ENCODE results near the gene CPA5. TPM values are rescaled to one million over a fixed set of nuclear protein-coding genes. Genes with fewer than 3 reads are reported as not detected.

Gene CPA5
- total and polyA plus RNA-seq, 2 of the 8 experiments (the other 6 are each of a cell fraction or from before 2014, with no cell fraction given), result 0.12 TPM; not detected in 1

GRCh38 chr7:130380861-130381455 is 36.3 kb downstream of the CPA5 start:
- no peak overlapping the region for H3K14ac ChIP-seq (ENCODE audit: insufficient read length)
- no peak overlapping the region for H2AFZ ChIP-seq (ENCODE audit: low read length)
- no peak overlapping the region for H3K4me2 ChIP-seq (ENCODE audit: insufficient read depth in 1 of 2, low read depth in 2 of 2, low read length in 2 of 2)
- no peak overlapping the region for H4K5ac ChIP-seq (ENCODE audit: insufficient read length, low read depth, low read length)
- H2AK5ac ChIP-seq (ENCODE audit: low read depth, low read length), result no peak overlapping the region
- no peaks in the 10 kb centered on the region; the same call in 1 of the 2 replicates for H3K23me2 ChIP-seq (ENCODE audit: low read depth, low read length)
- DNase-seq (ENCODE audit: low read depth in 1 of 2, low spot score in 2 of 2) (no peak), FAIRE-seq (no peak)
- no peak overlapping the region for H4K91ac ChIP-seq (replicated peaks; ENCODE audit: insufficient read length, low read length)
- H3K23ac ChIP-seq (ENCODE audit: insufficient read length), result no peak overlapping the region
- H3K79me1 ChIP-seq (ENCODE audit: low read depth, low read length), result no peaks in the 10 kb centered on the region
- no peak overlapping the region for H3K9ac ChIP-seq (replicated peaks in 1 of 4; ENCODE audit: extremely low read depth in 1 of 4, low read depth in 3 of 4, low read length in 3 of 4)
- peaks cover 13% of the 10 kb centered on the region in 2 experiments for H3K9me3 ChIP-seq (ENCODE audit: insufficient read depth in 2 of 2, low read depth in 1 of 2, low read length in 1 of 2)
- peaks cover 0 to 2% (median 0%) of the 10 kb centered on the region in 4 experiments; a peak in 1 of 7 replicates for H3K4me1 ChIP-seq (replicated peaks in 1 of 4; ENCODE audit: control insufficient read depth in 3 of 4, insufficient read depth in 4 of 4, low read length in 3 of 4)
- 90% methylated on average over 5 of the region's 7 CpGs; no CpG with 5 or more reads in 1 of the 2 experiments for WGBS, 2 experiments (ENCODE audit: extremely low coverage in 1 of 2, insufficient coverage in 1 of 2, insufficient read length in 1 of 2, insufficient replicate concordance in 2 of 2, low coverage in 1 of 2, low lambda C conversion rate in 2 of 2, missing lambda C conversion rate in 1 of 2)
- ChIA-PET POLR2A (ENCODE audit: partially characterized antibody) (interaction anchor here (0.8 to 1.6 kb wide), 4 partner anchors 8 to 108 kb away, joined by 3 read pairs; no protein-coding TSS in a partner anchor), CTCF (ENCODE audit: partially characterized antibody) (interaction anchor here (0.9 to 5.7 kb wide), 22 partner anchors 12 to 117 kb away, joined by 3 to 59 read pairs (median 4); partner anchors contain the start of gene CPA5)
- H4K20me1 ChIP-seq (replicated peaks in 1 of 2; ENCODE audit: control insufficient read depth in 1 of 2, insufficient read depth in 2 of 2, low read length in 2 of 2), result no peaks in the 10 kb centered on the region
- H3K36me3 ChIP-seq (ENCODE audit: control insufficient read depth in 2 of 4, insufficient read depth in 4 of 4, low read length in 3 of 4), result no peaks in the 10 kb centered on the region
- H2BK15ac ChIP-seq (ENCODE audit: low read length), result no peak overlapping the region
- no peak overlapping the region for H2BK12ac ChIP-seq (ENCODE audit: low read depth, low read length)
- H3K56ac ChIP-seq (replicated peaks; ENCODE audit: insufficient read length, low read depth, low read length), result no peak overlapping the region
- H2BK20ac ChIP-seq (ENCODE audit: low read length), result no peak overlapping the region
- no peak overlapping the region for H3K18ac ChIP-seq (ENCODE audit: extremely low read depth, low read length)
- H3K4me3 ChIP-seq (ENCODE audit: extremely low read depth in 1 of 4, insufficient read depth in 2 of 4, low read depth in 3 of 4, low read length in 4 of 4), result no peak overlapping the region
- no peaks in the 10 kb centered on the region; a peak in 1 of 7 replicates for H3K27me3 ChIP-seq (replicated peaks in 1 of 4; ENCODE audit: control insufficient read depth in 3 of 4, extremely low read depth in 1 of 4, insufficient read depth in 3 of 4, low read length in 3 of 4)
- no peak overlapping the region for H2BK5ac ChIP-seq (ENCODE audit: low read depth, low read length)
- H3K4ac ChIP-seq (replicated peaks; ENCODE audit: insufficient read length, low read depth, low read length), result no peak overlapping the region
- H4K8ac ChIP-seq (ENCODE audit: extremely low read depth, insufficient read depth, low read length), result no peak overlapping the region; the same call in 1 of the 2 replicates
- no peak overlapping the region for H3K27ac ChIP-seq (ENCODE audit: low read depth, low read length)
- no peak overlapping the region for H2BK120ac ChIP-seq (replicated peaks; ENCODE audit: low read depth, low read length)
- no peaks in the 10 kb centered on the region for H3K79me2 ChIP-seq (ENCODE audit: control insufficient read depth in 1 of 2, insufficient read depth in 2 of 2, low read length in 2 of 2)
- TF ChIP-seq E2F6 (IDR thresholded peaks at IDR 0.05) (no peak), GABPA (IDR thresholded peaks at IDR 0.05; ENCODE audit: borderline replicate concordance, insufficient read depth, low read length) (no peak)

Data from H1 (cell line).